HG03521 (cell line): Measurements from ENCODE around the gene KCTD18.
A peak's percentile ranks its signal among the peaks of the same experiment; 100 is the strongest.

Source experiments
- ATAC-seq: cut with Tn5 transposase; IDR thresholded peaks from one replicate; pipeline ENCODE4 v1.9.1; 2021; ENCODE audit warnings: mild to moderate bottlenecking, moderate library complexity; ENCODE audit not compliant: unreplicated experiment

The KCTD18 gene

DNA sequence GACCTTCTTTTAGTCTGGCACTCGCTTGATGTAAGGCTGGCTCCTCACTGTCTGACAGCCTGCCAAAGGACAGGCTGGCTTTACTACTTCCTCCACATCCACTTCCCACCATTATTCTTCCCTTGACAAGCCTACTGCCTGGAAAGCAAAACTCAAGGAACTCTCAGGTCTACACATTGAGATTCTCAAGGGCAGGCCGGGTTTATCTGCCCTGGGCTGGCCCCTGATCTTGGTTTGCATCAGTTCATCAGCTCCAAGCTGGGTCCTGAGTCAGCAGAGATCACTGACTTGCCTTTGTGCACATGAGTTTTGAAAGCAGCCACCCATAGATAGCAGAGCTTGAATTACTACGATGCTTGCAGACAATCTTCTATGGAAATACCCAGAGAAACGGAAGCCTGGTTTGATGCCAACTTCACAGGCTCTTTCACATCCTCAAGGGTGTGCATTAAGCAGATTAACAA is 53.9 kb downstream of the KCTD18 start:
- peak; percentile 29 for ATAC-seq

DNA sequence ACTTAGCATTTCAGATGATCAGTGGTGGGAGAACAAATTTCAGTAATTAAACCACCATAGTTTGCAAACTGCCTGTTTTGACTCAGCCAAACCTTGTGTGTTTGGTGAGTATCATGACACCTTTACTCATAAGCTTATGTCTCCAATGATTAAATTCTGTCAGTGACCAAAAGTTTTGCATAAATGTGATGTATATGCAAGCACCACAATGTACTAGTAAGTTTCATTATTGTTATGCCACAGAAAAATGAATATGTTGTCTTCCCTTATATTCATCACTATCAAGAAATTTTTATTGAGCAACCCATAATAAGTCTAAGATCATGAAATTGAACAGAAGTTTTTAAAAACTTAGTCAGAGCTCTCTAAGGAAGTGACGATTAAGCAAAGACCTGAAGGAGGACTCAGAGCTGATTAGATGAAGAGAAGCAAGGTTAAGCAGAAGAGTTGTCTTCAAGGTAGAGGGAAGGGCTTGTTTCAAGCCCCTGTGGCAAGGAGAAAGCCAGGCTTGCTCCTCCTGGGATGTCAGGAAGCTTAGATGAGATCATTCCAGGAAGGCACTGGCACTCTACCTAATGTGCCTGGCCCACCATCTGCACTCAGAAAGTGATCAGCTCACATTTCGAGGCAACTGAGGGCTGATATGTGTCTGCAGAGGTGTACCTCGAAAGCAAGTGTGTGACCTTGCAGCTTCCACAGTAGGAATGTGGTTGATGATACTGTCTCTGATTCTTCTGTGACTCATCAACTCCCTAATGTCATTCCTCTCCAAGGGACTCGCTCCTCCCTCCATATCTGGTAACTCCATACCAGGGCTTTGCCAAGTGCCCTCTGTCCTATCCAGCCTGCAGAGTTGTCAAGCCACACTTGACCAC is 54.7 kb downstream of the KCTD18 start:
- peak; percentile 91 for ATAC-seq

DNA sequence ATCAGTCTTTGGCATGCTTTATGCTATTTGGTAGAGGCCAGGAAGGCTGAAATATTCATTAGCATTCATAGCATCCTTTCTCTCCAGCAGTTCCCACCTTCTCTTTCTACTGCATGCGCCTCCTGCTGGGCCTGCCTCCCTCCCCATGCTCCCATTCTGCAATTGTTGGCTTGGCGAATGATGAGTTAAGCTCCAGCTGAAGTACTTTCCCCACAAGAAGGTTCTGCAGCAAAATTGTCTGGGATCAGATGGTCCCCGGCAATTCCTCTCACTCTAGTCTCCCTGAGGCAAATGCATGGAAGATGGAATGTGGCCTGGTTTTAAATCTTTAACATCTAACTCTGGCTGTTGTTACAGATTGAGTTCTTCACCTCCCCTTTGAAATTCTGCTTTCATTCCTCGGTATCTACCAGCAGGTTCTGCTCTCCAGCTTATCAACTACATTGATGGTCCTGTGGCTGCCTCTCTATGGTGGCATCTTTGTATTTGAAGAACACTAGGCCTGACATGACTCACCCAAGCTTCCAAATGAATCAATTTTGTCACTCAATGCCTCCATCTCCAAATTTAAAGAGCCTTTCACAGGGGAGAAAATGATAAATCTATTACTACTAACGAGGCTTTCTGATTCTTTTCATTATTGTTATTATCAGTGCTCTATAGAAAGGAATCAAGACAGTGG is 55.9 kb downstream of the KCTD18 start:
- no peak for ATAC-seq

DNA sequence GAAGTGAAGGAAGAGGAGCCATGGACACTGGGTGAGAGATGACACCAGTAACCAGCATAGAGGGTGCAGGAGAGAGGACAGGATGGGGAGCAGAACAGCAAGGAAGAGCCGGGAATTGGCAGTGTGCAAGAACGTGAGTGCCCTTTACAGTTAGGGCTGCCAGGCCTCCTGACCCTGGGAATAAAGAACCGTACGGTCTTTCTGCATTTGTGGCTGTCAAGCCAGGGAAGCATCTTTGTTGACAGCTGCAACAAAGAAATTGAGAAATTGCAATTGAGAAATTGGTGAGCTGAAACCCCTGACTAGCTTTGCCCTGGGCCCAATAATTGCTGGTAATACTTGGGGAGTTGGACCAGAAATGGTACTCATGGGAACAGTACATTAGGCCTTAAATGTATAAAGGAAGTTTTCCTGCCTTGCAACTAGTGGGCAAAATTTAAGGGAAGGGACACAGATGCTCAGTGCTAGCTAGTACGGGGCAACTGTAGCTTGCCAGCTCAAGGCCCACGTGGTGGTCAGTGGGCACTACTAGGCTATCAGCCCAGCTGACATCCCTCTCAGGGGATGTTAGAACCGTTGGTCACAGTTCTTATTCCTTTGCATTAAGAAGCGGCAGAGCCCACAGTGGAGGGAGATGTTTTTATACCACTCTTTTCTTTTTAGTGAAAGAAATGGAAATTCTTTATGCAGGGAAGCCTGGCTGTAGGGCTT is 56.6 kb downstream of the KCTD18 start:
- no peak for ATAC-seq

DNA sequence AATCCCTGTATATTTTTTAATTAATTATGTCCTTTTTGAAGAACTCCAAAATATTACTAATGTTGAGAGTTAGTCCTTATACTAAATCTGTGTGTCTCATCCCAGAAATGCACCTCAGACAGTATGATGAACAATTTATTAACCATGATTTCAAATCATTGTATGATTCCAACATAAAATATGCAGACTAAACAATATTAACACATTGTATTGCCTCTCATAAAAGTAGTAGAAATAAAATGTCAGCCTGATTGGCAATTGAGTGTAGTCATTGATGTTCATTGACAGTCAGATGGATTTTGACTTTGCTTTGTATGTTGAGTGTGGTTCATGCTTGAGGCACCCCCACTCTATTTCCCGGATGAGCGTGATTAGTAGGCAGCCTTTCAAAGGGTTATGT is 57.5 kb downstream of the KCTD18 start:
- ATAC-seq, result no peak

DNA sequence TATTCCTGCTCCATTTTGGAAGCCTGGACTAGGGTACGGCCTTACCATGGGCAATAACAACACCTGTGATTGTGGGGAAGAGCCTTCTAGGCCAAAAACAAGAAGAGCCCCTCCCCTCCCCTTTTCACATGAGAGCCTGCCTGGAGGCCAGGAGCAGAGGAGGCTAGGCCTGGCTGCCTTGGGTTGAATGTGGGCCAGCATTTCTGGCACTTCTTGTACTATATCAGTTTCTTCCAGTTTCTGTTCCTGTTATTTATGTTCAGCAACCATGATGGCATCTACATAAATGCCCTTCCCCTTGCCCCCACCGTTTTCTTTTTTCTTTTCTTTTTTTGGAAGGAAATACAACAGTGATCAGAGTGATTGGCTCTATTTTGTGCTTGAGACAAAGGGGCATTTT is 58.4 kb downstream of the KCTD18 start:
- ATAC-seq, result no peak

DNA sequence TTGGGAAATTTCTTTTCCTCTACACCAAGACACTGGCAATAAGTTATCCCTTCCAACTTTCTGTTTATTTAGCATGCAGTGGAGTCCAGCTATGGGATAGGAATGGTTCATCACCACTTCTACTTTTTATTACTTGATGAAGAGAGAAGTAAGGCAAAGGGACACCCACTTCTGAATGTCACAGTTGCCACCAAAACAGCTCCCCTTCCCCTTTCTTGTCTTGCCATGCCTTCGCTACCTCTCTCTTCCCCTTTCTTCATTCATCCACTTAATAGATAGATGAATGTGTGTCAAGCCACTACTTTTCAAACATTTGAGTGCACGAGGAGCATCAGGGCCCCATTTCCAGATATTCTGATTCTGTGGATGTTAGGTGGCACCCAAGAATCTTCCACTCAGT is 59.6 kb downstream of the KCTD18 start:
- no peak for ATAC-seq

DNA sequence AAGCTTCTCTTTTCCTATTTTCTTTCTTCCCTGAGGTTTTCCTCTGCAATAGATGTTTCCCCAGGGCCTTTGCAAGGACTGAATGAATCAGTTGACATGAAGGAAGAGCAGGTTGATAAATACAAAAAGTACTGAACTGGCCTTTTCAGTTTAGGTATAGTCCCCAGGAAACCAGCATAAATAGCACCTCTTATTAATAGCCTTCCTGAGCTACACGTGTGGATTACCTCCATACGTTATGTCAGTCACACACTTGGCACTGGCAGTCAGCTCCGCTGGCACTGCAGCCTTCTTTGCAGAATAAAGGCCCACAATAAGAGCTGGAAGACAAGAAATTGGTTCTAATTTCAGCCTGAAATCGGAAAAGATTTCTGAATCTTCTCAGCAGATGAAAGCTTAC is 60.7 kb downstream of the KCTD18 start:
- ATAC-seq, result no peak

DNA sequence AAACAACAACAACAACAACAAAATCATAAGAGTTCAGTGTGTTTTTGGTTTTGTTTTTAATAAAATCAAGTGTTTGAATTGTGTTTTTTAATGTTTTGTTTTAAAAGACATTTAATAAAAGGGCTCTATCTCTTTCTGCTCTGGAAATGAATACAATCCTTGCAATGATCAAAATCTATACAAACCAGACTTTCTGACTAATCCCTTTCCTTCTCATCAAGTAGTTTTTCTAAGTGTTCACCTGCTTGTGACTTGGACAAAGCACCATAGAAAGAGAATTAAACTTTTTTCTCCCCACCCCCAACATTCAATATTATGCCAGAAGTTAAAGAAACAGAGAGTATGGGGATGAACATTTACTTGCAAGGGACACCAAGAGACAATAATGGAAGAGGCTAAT is 61.4 kb downstream of the KCTD18 start:
- no peak for ATAC-seq

DNA sequence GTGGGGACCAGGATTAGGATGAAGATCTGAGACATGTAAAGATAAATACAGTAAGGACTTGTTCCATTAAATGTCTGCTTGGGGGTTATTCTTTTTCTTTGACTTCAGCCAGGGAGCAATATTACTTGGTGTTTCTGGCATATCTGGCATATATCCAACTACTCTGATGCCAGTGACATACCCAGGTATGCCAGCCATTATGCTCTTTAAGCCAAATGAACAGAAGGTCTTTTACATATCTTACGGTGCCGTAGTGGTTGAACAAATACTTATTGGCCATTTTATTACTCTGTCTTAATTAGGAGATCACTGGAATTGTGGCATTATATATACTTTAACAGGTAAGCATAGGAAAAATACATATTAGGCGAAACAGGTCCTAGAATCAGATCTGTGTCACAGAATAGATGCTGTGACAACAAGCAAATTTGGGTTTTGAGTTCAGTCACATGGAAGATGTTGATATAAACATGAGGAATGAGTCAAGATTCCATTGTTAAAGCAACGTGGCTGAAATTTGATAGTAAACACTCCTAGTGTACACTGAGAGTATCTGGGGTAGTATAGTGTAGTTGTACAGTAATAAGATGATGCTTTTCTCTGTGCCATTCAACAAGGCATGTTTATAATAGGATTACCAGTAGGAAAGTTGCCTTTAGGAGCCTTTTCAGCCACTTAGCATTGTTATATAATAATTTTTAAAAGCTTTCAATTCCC is 62.6 kb downstream of the KCTD18 start:
- no peak for ATAC-seq

DNA sequence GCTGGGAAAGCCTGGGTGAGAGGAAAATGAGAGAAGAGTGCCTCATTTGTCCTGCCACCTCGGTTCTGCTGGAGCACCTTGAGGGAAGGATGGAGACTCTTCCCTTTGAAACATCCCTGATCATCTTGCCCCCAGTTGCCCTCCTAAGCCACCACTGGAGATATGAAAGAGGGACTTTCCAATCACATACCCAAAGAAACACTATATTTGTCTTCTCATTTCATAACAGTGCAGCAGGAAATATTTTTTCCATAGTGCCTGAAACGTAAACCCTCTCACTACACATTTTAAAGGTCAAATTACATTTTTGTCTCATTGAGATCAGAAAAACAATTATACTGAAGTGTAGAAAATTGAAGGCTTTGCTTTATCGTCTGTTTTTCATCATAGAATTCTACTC is 63.3 kb downstream of the KCTD18 start:
- no peak for ATAC-seq

DNA sequence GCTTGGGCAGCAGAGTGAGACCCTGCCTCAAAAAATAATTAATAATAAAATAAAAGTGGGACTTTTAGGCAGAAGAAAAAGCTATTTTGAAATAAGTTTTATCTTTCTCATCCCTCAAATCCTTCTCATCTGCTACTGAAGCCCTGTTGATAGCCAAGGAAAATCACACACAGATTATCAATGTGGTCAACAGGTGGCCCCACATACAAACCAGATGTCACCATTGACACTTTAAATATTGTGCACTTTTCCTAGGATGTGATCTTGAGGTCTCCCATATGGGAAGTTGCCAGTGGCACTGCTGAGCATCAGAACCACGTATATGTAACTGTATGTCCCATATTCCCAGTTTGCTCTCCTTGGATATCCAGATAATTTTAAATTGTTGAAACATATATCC is 64.6 kb downstream of the KCTD18 start:
- ATAC-seq, result no peak

DNA sequence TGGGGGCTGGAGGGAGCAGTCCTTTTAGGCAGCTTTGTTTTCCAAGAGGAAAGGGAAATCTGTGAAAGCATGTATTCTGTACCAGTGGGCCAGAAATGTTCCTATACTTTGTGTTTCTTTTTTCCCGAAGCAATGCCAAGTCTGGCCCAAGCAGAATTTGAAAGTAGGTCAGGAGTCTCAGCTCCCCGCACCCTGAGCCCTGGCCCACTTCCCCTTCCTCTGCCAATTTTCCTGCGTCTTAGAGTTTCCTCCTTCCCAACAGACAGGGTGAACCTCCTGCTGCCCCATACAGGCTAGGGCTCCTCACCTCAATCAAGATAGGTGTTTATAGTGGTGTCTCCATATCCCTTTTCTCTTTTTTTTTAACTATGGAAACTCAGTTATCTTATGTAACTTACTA is 65.3 kb downstream of the KCTD18 start:
- no peak for ATAC-seq

DNA sequence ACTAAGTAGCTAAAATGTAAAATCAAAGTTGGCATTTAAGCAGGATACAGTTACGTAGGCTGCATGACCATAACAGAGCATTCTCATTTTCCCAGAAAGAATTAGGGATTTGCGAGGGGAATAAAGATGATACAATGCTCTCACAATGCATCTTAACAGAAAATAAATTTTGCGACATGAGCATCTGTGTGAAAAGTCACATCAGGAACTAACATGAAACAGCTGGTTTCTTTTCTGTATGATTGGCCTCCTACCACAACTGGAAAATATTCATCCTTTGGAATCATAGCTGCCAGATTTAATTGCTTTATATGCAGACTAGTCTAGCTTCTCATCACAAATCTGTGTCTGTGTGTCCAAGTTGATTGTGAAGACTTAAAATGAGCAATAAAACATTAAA is 66.0 kb downstream of the KCTD18 start:
- ATAC-seq, result no peak

DNA sequence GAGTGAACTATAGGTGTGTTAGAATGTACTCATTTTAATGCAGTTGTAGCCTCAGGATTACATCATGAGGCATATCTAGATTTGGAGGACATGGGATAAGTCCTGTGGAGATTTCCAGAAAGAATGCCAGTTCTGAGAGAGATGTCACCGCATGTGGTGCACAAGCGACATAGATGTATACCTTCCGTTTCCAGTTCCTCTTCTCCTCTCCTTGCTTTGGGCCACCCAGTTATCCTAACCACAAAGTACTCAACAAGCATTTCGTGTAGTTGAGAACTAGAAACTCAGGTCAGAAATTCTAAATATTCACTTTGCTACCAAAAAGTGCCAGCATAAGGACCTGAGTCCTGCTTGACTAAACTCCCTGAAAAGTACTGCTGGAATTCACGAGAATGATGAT is 66.5 kb downstream of the KCTD18 start:
- ATAC-seq, result no peak

DNA sequence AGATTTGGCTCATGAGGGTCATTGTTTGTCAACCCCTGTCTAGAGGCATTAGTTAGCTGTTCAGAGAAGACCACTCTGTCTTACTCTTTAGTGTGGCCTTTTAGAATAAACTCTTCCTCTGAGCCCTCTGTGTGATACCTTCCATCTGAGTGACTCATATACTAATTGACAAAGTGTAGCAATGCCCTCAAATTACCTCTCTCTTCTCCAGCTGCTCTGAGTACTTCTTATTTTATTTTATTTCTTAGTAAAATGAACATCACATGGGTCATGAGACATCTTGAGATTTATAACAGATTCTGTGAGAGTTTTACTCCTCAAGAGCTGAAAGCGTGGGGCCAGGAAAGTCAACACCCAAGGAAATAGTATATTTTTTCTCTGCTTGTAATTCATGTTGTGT is 67.4 kb downstream of the KCTD18 start:
- no peak for ATAC-seq

DNA sequence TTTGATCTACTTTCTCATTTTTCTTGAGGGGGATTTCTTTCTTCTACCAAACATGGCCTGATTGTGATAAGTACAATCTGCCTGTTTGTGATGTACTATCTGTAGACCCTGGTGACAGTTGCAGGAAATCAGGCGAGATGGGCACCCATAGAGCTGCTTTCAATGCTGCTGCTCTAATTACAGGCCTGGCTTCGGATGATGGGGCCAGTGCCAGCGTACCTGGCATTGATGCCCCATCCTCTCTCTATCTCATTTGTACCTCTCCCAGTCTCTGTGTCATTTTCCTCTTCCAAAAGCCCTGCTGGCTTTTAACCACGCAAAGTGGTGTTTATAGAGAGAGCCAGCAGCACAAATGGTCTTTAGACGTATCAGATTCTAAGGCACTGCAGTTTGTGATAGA is 69.9 kb downstream of the KCTD18 start:
- no peak for ATAC-seq
